Heart left ventricle (tissue), 16 donors: ENCODE measurements around the gene RBX1. TPM values are rescaled to one million over a fixed set of nuclear protein-coding genes. Genes with fewer than 3 reads are reported as not detected.

Source experiments
- ATAC-seq, 4 donors: fragments of 200-7000 bp; cut with Tn5 transposase; one replicate each; pipeline ENCODE4 v1.9.1; 2020 to 2022; ENCODE audit warnings: moderate library complexity in 4 of 4, mild to moderate bottlenecking in 3 of 4, moderate number of reproducible peaks in 1 of 4
- DNase-seq, 5 donors: peaks; one replicate each; pipeline ENCODE4 v3.0.0-alpha.2; 2020
- H3K27ac ChIP-seq, 12 donors: fragments of 200-600 bp; sonication (generic) in 4 of 12; one replicate each; pipeline versions ENCODE4 v1.5.0 to v1.8.0; 2016 to 2022; ENCODE audit warnings: mild to moderate bottlenecking in 2 of 12
- H3K27me3 ChIP-seq, 9 donors: fragments of 200-600 bp; sonication (generic) in 2 of 9; one replicate each; pipeline versions ENCODE4 v1.5.1 to v1.8.0; 2016 to 2022; ENCODE audit warnings: mild to moderate bottlenecking in 3 of 9
- H3K36me3 ChIP-seq, 9 donors: fragments of 200-600 bp; sonication (generic) in 2 of 9; one replicate each; pipeline versions ENCODE4 v1.5.0 to v1.8.0; 2018 to 2022; ENCODE audit warnings: mild to moderate bottlenecking in 2 of 9
- H3K4me1 ChIP-seq, 12 donors: fragments of 200-600 bp; sonication (generic) in 4 of 12; one replicate each; pipeline versions ENCODE4 v1.5.0 to v1.8.0; 2016 to 2022; ENCODE audit warnings: mild to moderate bottlenecking in 3 of 12
- H3K4me3 ChIP-seq, 12 donors: fragments of 200-600 bp; sonication (generic) in 4 of 12; one replicate each; pipeline versions ENCODE4 v1.5.0 to v1.8.0; 2017 to 2022; ENCODE audit warnings: mild to moderate bottlenecking in 9 of 12, moderate library complexity in 4 of 12
- H3K9me3 ChIP-seq, 12 donors: fragments of 200-600 bp; sonication (generic) in 4 of 12; one replicate each; pipeline versions ENCODE4 v1.5.0 to v1.8.0; 2016 to 2022; ENCODE audit warnings: mild to moderate bottlenecking in 1 of 12
- CTCF ChIP-seq, 12 donors: fragments of 200-600 bp; sonication (generic) in 4 of 12; IDR thresholded peaks; one replicate each; pipeline versions ENCODE4 v1.5.0 to v1.8.0; 2018 to 2022; ENCODE audit warnings: antibody characterized with exemption in 12 of 12, mild to moderate bottlenecking in 5 of 12
- POLR2A ChIP-seq, 2 donors: fragments of 450-650 bp; IDR thresholded peaks; one replicate each; pipeline ENCODE4 v1.6.1; 2017; ENCODE audit warnings: antibody characterized with exemption in 2 of 2, mild to moderate bottlenecking in 2 of 2, moderate library complexity in 2 of 2
- WGBS, 4 donors: extraction: QIAGEN DNeasy Blood & Tissue Kit in 2 of 4; methylation state at CpG; one replicate each; pipeline versions ENCODE4 v1.1.5 to v1.1.7; 2013 to 2018; 5-methylcytosine and 5-hydroxymethylcytosine counted together
- intact Hi-C, 10 donors: fragments of 100-400 bp; cut with DNase I; formaldehyde crosslinking; loops; one replicate each; pipeline versions ENCODE4 v1.11.1 to v1.14.2; 2022
- polyA plus RNA-seq, 2 donors: library from polyadenylated mRNA; stranded (reverse); fragments of 200-250 nt; gene quantifications; one replicate each; pipeline ENCODE4 v1.2.3, GENCODE V29; 2013
- total RNA-seq, 9 donors: library from RNA; depleted of rRNA in 2 of 9; stranded (reverse); fragments of >200 nt in 2 of 9; fragmentation: NEBNext Ultra II Directional in 3 of 9; extraction: Animal tissue kit (Norgen Biotek cat#: 25700) in 3 of 9; gene quantifications; one replicate each; pipeline versions ENCODE4 v1.1.0 to v1.2.4, GENCODE V29; 2016 to 2023
- donor health status: ischemic (EF 13 %, LVEDD 7.1; RV severe dilation, severe dysfunction).
- donor health status: healthy with polysubstance abuse.
- donor health status: DM: no; HTN: yes; CAD: no.
- donor health status: DM: no; HTN: no; CAD: no.
- donor health status: ischemic (EF 25% LVEDD 6.9; RV normal size, moderate dysfunction).
- donor health status: ischemic (EF 25% LVEDD 5.7; RV mildly dilated, moderate dysfunction).
- donor health status: healthy.
- donor health status: DM: yes; HTN: yes; CAD: no.
- donor health status: ischemic (EF 35%, LVEDD 5.7; RV mildly dilated, moderate dysfunction).
- donor health status: nonischemic (EF 11% LVEDD 7.7; RV severe dilation, severe dysfunction).
- donor health status: DM: yes; HTN: yes; CAD: no.
- donor health status: PGD.
- donor health status: ischemic (EF 29% LVEDD 5.4; RV normal size, mild dysfunction).
- donor health status: nonischemic (EF 23%, LVEDD 6.1; RV moderate dilation, normal function).

The RBX1 gene
- total and polyA plus RNA-seq, 11 donors = 44.1 to 119 (median 60.8) TPM

GRCh38 chr22:40973144-40973543 lies 22.0 kb downstream of the RBX1 start:
- 94 to 97% (median 95%) methylated on average over 13 of the region's 13 CpGs for WGBS, 4 donors
- no peak for ATAC-seq
- intact Hi-C loops = no loop called here
- H3K36me3 ChIP-seq = peaks cover 0 to 56% (median 48%) of the 10 kb centered on the region in 9 donors
- H3K4me3 ChIP-seq = no peak overlapping the region
- TF ChIP-seq POLR2A (IDR thresholded peaks at IDR 0.05) (no peak), CTCF (IDR thresholded peaks at IDR 0.05) (no peak)
- H3K9me3 ChIP-seq = no peaks in the 10 kb centered on the region
- H3K27me3 ChIP-seq = no peaks in the 10 kb centered on the region
- DNase-seq = no peak
- H3K4me1 ChIP-seq = no peaks in the 10 kb centered on the region
- H3K27ac ChIP-seq = no peak overlapping the region

- H3K9me3 ChIP-seq = no peaks in the 10 kb centered on the region
- intact Hi-C loops = no loop called here
- no peak overlapping the region for H3K27ac ChIP-seq
- ATAC-seq (no peak), DNase-seq (no peak)
- H3K27me3 ChIP-seq = no peaks in the 10 kb centered on the region
- 70 to 81% (median 75%) methylated on average over 1 of the region's 1 CpG for WGBS, 4 donors
- no peak overlapping the region for H3K4me3 ChIP-seq
- peaks cover 0 to 33% (median 26%) of the 10 kb centered on the region in 9 donors for H3K36me3 ChIP-seq
- H3K4me1 ChIP-seq = no peaks in the 10 kb centered on the region
- TF ChIP-seq CTCF (IDR thresholded peaks at IDR 0.05) = no peak
- no peak for TF ChIP-seq POLR2A (IDR thresholded peaks at IDR 0.05)
Observed at GRCh38 chr22:40975366-40975765, 24.2 kb downstream of the RBX1 start.

GRCh38 chr22:40976866-40977700 lies 25.9 kb downstream of the RBX1 start:
- WGBS, 4 donors = 82 to 90% (median 85%) methylated on average over 15 to 18 of the region's 18 CpGs
- Histone ChIP-seq H3K4me1 (no peaks in the 10 kb centered on the region), H3K4me3 (no peak overlapping the region), H3K36me3 (peaks cover 0 to 16% (median 13%) of the 10 kb centered on the region in 9 donors), H3K27ac (no peak overlapping the region), H3K9me3 (no peaks in the 10 kb centered on the region), H3K27me3 (no peaks in the 10 kb centered on the region)
- no peak for DNase-seq
- intact Hi-C loops = no loop called here
- TF ChIP-seq CTCF (IDR thresholded peaks at IDR 0.05) (no peak), POLR2A (IDR thresholded peaks at IDR 0.05) (no peak)
- no peak for ATAC-seq

- no peak overlapping the region for H3K4me3 ChIP-seq
- H3K4me1 ChIP-seq = peaks cover 0 to 9% (median under 1%) of the 10 kb centered on the region in 12 donors
- WGBS, 4 donors = 97 to 98% (median 97%) methylated on average over 7 of the region's 7 CpGs
- no peak overlapping the region for H3K27ac ChIP-seq
- ATAC-seq = no peak
- no peak for DNase-seq
- no peak for TF ChIP-seq CTCF (IDR thresholded peaks at IDR 0.05)
- no peak for TF ChIP-seq POLR2A (IDR thresholded peaks at IDR 0.05)
- H3K27me3 ChIP-seq = no peaks in the 10 kb centered on the region
- intact Hi-C loops = no loop called here
- H3K36me3 ChIP-seq = no peaks in the 10 kb centered on the region
- no peaks in the 10 kb centered on the region for H3K9me3 ChIP-seq
Observed at GRCh38 chr22:40979198-40979597, 28.0 kb downstream of the RBX1 start.
